Suprapubic skin (tissue), 3 donors: ENCODE data around the gene CAV1.
"Not testable (repeated sequence)": the region's sequence is repeated elsewhere in the genome, so short reads cannot be mapped to it uniquely, and the experiment has no call there.

Experiments
- CTCF ChIP-seq, 2 donors: fragments of 200-600 bp in 1 of 2; fragments of 450-650 bp in 1 of 2; sonication (generic) in 1 of 2; IDR thresholded peaks; one replicate each; pipeline ENCODE4 v1.5.1; 2016 to 2019; ENCODE audit warnings: antibody characterized with exemption in 2 of 2, mild to moderate bottlenecking in 1 of 2, moderate library complexity in 1 of 2
- POLR2A ChIP-seq, 2 donors: fragments of 450-650 bp; IDR thresholded peaks; one replicate each; pipeline ENCODE4 v1.6.1; 2017; ENCODE audit warnings: antibody characterized with exemption in 2 of 2, mild to moderate bottlenecking in 2 of 2, moderate library complexity in 2 of 2

- not testable (repeated sequence) for TF ChIP-seq POLR2A, CTCF (IDR thresholded peaks at IDR 0.05)
These were observed 62.4 kb downstream of the CAV1 start for GRCh38 chr7:116587200-116587599.
